Gastroesophageal sphincter (tissue), 4 donors: Measurements from ENCODE around the gene STT3A. TPM values are rescaled to one million over a fixed set of nuclear protein-coding genes. Genes with fewer than 3 reads are reported as not detected.

Experiments used
- ATAC-seq: fragments of 150-250 bp; one replicate; pipeline ENCODE4 v1.9.1; 2016; ENCODE audit warnings: mild to moderate bottlenecking, moderate library complexity
- H3K27ac ChIP-seq, 4 donors: fragments of 200-600 bp; sonication (generic) in 3 of 4; 1 replicate in 3 of 4; 2 replicates in 1 of 4; pipeline ENCODE4 v1.5.1; 2016 to 2019
- H3K27me3 ChIP-seq: fragments of 200-600 bp; sonication (generic); one replicate; pipeline ENCODE4 v1.5.1; 2019
- H3K36me3 ChIP-seq, 2 donors: fragments of 200-600 bp; sonication (generic); one replicate each; pipeline ENCODE4 v1.5.1; 2019; ENCODE audit warnings: control low read depth in 1 of 2
- H3K4me1 ChIP-seq, 3 donors: fragments of 200-600 bp; sonication (generic); 1 replicate in 2 of 3; 2 replicates in 1 of 3; pipeline ENCODE4 v1.5.1; 2016 to 2019; ENCODE audit warnings: control low read depth in 2 of 3
- H3K4me3 ChIP-seq, 2 donors: fragments of 200-600 bp; sonication (generic); one replicate each; pipeline ENCODE4 v1.5.1; 2019; ENCODE audit warnings: mild to moderate bottlenecking in 1 of 2, moderate library complexity in 1 of 2
- H3K9me3 ChIP-seq, 3 donors: fragments of 200-600 bp; sonication (generic); one replicate each; pipeline ENCODE4 v1.5.1; 2017 to 2019; ENCODE audit warnings: control low read depth in 2 of 3
- CTCF ChIP-seq, 4 experiments: fragments of 200-600 bp in 2 of 4; fragments of 450-650 bp in 2 of 4; sonication (generic) in 1 of 4; IDR thresholded peaks; one replicate each; pipeline ENCODE4 v1.5.1; 2017 to 2019; ENCODE audit warnings: antibody characterized with exemption in 4 of 4, mild to moderate bottlenecking in 2 of 4, moderate library complexity in 2 of 4
- EP300 ChIP-seq: sonication (generic); formaldehyde crosslinking; IDR thresholded peaks from one replicate; pipeline ENCODE4 v1.6.1; 2017; ENCODE audit warnings: antibody characterized with exemption, mild to moderate bottlenecking
- POLR2A ChIP-seq, 2 donors: fragments of 450-650 bp; IDR thresholded peaks; one replicate each; pipeline ENCODE4 v1.6.1; 2017; ENCODE audit warnings: antibody characterized with exemption in 2 of 2, mild to moderate bottlenecking in 2 of 2, moderate library complexity in 1 of 2
- POLR2AphosphoS5 ChIP-seq: sonication (generic); formaldehyde crosslinking; IDR thresholded peaks from one replicate; pipeline ENCODE4 v1.6.1; 2017; ENCODE audit warnings: antibody characterized with exemption
- WGBS, 2 donors: methylation state at CpG; one replicate each; pipeline ENCODE4 v1.1.5; 2018; ENCODE audit warnings: low coverage in 1 of 2; 5-methylcytosine and 5-hydroxymethylcytosine counted together
- total RNA-seq, 4 donors: library from RNA; depleted of rRNA; stranded (reverse); fragments of >200 nt; gene quantifications; one replicate each; pipeline ENCODE4 v1.1.0, GENCODE V29; 2016

STT3A gene
- total RNA-seq, 4 donors from 2014 or later: 58.2 to 71.4 (median 60.9) TPM

GRCh38 chr11:125564357-125564756 lies 28.3 kb upstream of the STT3A start:
- ATAC-seq: no peak
- TF ChIP-seq POLR2A (IDR thresholded peaks at IDR 0.05) (no peak), CTCF (IDR thresholded peaks at IDR 0.05) (no peak), EP300 (no peak), POLR2AphosphoS5 (no peak)
- no peak overlapping the region for H3K4me3 ChIP-seq

GRCh38 chr11:125566235-125566634 lies 26.4 kb upstream of the STT3A start:
- Histone ChIP-seq H3K36me3 (no peaks in the 10 kb centered on the region), H3K27me3 (no peaks in the 10 kb centered on the region), H3K9me3 (no peaks in the 10 kb centered on the region), H3K4me1 (peaks cover 0 to 22% (median 10%) of the 10 kb centered on the region in 3 donors), H3K27ac (no peak overlapping the region), H3K4me3 (no peak overlapping the region)
- TF ChIP-seq POLR2A (IDR thresholded peaks at IDR 0.05) (no peak), EP300 (no peak), CTCF (IDR thresholded peaks at IDR 0.05) (no peak), POLR2AphosphoS5 (no peak)
- no peak for ATAC-seq
- WGBS, 2 donors: 83% methylated on average over 1 of the region's 4 CpGs; no CpG with 5 or more reads in 1 of the 2 donors

More at GRCh38 chr11:125564357-125564756, 28.3 kb upstream of the STT3A start:
- WGBS, 2 donors: 67 to 70% methylated on average over 1 to 2 of the region's 3 CpGs
- no peak overlapping the region for H3K27ac ChIP-seq
- H3K27me3 ChIP-seq: no peaks in the 10 kb centered on the region
- H3K36me3 ChIP-seq: no peaks in the 10 kb centered on the region
- peaks cover 0 to 5% (median 0%) of the 10 kb centered on the region in 3 donors for H3K4me1 ChIP-seq
- H3K9me3 ChIP-seq: no peaks in the 10 kb centered on the region

GRCh38 chr11:125568970-125569914 lies 23.4 kb upstream of the STT3A start, which contains the start of gene EI24:
Gene EI24, plus strand, starts transcription at chr11:125569477. Its CDS starts 3,051 bp downstream, at chr11:125572528.
- ATAC-seq: peak; percentile 100
- WGBS, 2 donors: 0 to 4% methylated on average over 3 to 15 of the region's 83 CpGs
- Histone ChIP-seq H3K27me3 (no peaks in the 10 kb centered on the region), H3K36me3 (peaks cover 0 to 14% of the 10 kb centered on the region in 2 donors), H3K4me3 (peak within 1 kb of the TSS; percentile 94 to 96), H3K4me1 (peaks cover 0 to 30% (median 10%) of the 10 kb centered on the region in 3 donors), H3K27ac (peak within 1 kb of the TSS; percentile 83 to 93 (median 91)), H3K9me3 (no peaks in the 10 kb centered on the region)
- TF ChIP-seq POLR2A (IDR thresholded peaks at IDR 0.05): peak; percentile 87 to 93
- TF ChIP-seq CTCF (IDR thresholded peaks at IDR 0.05): peak; percentile 53 to 82 (median 70)
- no peak for TF ChIP-seq EP300
- peak; percentile 26 for TF ChIP-seq POLR2AphosphoS5

GRCh38 chr11:125569915-125570621 lies 22.6 kb upstream of the STT3A start:
- H3K4me3 ChIP-seq: peak overlapping the region; percentile 94 to 96
- no peak for ATAC-seq
- 1 to 7% methylated on average over 5 of the region's 9 CpGs for WGBS, 2 donors
- H3K9me3 ChIP-seq: no peaks in the 10 kb centered on the region
- H3K27me3 ChIP-seq: no peaks in the 10 kb centered on the region
- H3K4me1 ChIP-seq: peaks cover 0 to 30% (median 10%) of the 10 kb centered on the region in 3 donors
- peak overlapping the region; percentile 83 to 93 (median 91) for H3K27ac ChIP-seq
- peaks cover 0 to 22% of the 10 kb centered on the region in 2 donors for H3K36me3 ChIP-seq
- TF ChIP-seq EP300 (no peak), POLR2A (IDR thresholded peaks at IDR 0.05) (no peak), CTCF (IDR thresholded peaks at IDR 0.05) (no peak), POLR2AphosphoS5 (no peak)
